Activated naive CD4-positive, alpha-beta T cell treated with anti-CD3 and anti-CD28 coated beads, Interleukin-2, amount 10 ng/mL, durations not matched to agents 7 days and 5 days (primary cell): ENCODE data around the gene SLC23A1.

Experiments used
- CTCF ChIA-PET: fragments of 350-600 bp; sonication (Branson Sonifier 250); formaldehyde crosslinking; loops from one replicate; lab custom pipeline; 2021; ENCODE audit warnings: antibody characterized with exemption; lab: Charles Lee
- DNase-seq: peaks from one replicate; pipeline ENCODE4 v3.0.0-alpha.2; 2020
- H3K27ac Mint-ChIP-seq: one replicate; pipeline ENCODE4 v1.8.0; 2021; ENCODE audit warnings: mild to moderate bottlenecking, moderate library complexity, mixed read lengths
- H3K27me3 Mint-ChIP-seq: one replicate; pipeline ENCODE4 v1.8.0; 2021; ENCODE audit warnings: mild to moderate bottlenecking, mixed read lengths
- H3K36me3 Mint-ChIP-seq: one replicate; pipeline ENCODE4 v1.8.0; 2021; ENCODE audit warnings: mixed read lengths
- H3K4me1 Mint-ChIP-seq: one replicate; pipeline ENCODE4 v1.8.0; 2021; ENCODE audit warnings: mixed read lengths
- H3K4me3 Mint-ChIP-seq: one replicate; pipeline ENCODE4 v1.8.0; 2021; ENCODE audit warnings: mild to moderate bottlenecking, moderate library complexity, mixed read lengths
- H3K9me3 Mint-ChIP-seq: one replicate; pipeline ENCODE4 v1.8.0; 2021; ENCODE audit warnings: mixed read lengths

SLC23A1 gene

GRCh38 chr5:139381837-139382761, 998 bp downstream of the SLC23A1 start:
- DNase-seq, result no peak
- CTCF ChIA-PET, result no interaction called here
- Mint-ChIP-seq H3K27me3 (no peaks in the 10 kb centered on the region), H3K4me1 (peaks cover 37% of the 10 kb centered on the region), H3K4me3 (no peak overlapping the region), H3K36me3 (no peaks in the 10 kb centered on the region), H3K9me3 (no peaks in the 10 kb centered on the region), H3K27ac (no peak overlapping the region)

- Mint-ChIP-seq H3K4me1 (peaks cover 22% of the 10 kb centered on the region), H3K9me3 (no peaks in the 10 kb centered on the region), H3K4me3 (no peak overlapping the region), H3K36me3 (peaks cover 1% of the 10 kb centered on the region), H3K27ac (no peak overlapping the region), H3K27me3 (no peaks in the 10 kb centered on the region)
- no peak for DNase-seq
- CTCF ChIA-PET, result no interaction called here
Observed at GRCh38 chr5:139379626-139380449, 3.3 kb downstream of the SLC23A1 start.

DNA sequence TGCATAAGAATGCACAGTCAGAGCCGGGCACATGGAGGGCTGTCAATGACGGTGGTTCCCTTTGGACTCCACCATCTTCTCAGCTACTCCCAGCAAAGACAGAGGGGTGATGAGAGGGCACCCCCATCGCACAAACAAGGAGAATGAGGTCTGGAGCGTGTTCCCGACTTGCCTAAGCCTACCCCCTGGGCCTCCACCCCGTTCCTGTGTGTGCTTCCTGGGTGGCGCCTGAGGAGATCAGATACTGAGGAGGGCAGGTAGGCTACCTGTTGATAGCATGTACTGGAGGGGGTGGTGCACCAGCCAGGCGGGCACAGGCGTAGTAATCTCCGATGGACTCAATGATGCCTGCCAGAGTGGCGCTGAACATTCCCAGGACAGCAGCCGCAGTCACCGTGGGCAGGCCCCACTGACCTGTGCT, 4.1 kb downstream of the SLC23A1 start:
- peaks cover 15% of the 10 kb centered on the region for H3K4me1 Mint-ChIP-seq
- CTCF ChIA-PET, result interaction anchor here (1.3 kb wide), 1 partner anchor 10 kb away, joined by 3 read pairs; no protein-coding TSS in a partner anchor
- H3K27ac Mint-ChIP-seq, result no peak overlapping the region
- H3K27me3 Mint-ChIP-seq, result no peaks in the 10 kb centered on the region
- H3K4me3 Mint-ChIP-seq, result no peak overlapping the region
- no peaks in the 10 kb centered on the region for H3K9me3 Mint-ChIP-seq
- no peak for DNase-seq
- H3K36me3 Mint-ChIP-seq, result peaks cover 3% of the 10 kb centered on the region

GRCh38 chr5:139378101-139378825, 4.8 kb downstream of the SLC23A1 start:
- Mint-ChIP-seq H3K4me1 (peaks cover 8% of the 10 kb centered on the region), H3K4me3 (no peak overlapping the region), H3K27ac (no peak overlapping the region), H3K27me3 (no peaks in the 10 kb centered on the region), H3K9me3 (no peaks in the 10 kb centered on the region), H3K36me3 (peaks cover 7% of the 10 kb centered on the region)
- no peak for DNase-seq
- CTCF ChIA-PET, result interaction anchor here (1.3 kb wide), 1 partner anchor 9 kb away, joined by 3 read pairs; no protein-coding TSS in a partner anchor

- peaks cover 9% of the 10 kb centered on the region for H3K36me3 Mint-ChIP-seq
- H3K9me3 Mint-ChIP-seq, result no peaks in the 10 kb centered on the region
- no peak for DNase-seq
Observed at GRCh38 chr5:139377226-139377625, 5.9 kb downstream of the SLC23A1 start.

GRCh38 chr5:139376364-139376763, 6.7 kb downstream of the SLC23A1 start:
- H3K4me1 Mint-ChIP-seq, result peaks cover 16% of the 10 kb centered on the region
- H3K9me3 Mint-ChIP-seq, result no peaks in the 10 kb centered on the region
- H3K27me3 Mint-ChIP-seq, result no peaks in the 10 kb centered on the region
- H3K4me3 Mint-ChIP-seq, result no peak overlapping the region
- no peak for DNase-seq
- no peak overlapping the region for H3K27ac Mint-ChIP-seq
- H3K36me3 Mint-ChIP-seq, result peaks cover 14% of the 10 kb centered on the region
- CTCF ChIA-PET, result no interaction called here

More at GRCh38 chr5:139377226-139377625, 5.9 kb downstream of the SLC23A1 start:
- H3K4me3 Mint-ChIP-seq, result no peak overlapping the region
- peaks cover 8% of the 10 kb centered on the region for H3K4me1 Mint-ChIP-seq
- H3K27ac Mint-ChIP-seq, result no peak overlapping the region
- CTCF ChIA-PET, result no interaction called here
- no peaks in the 10 kb centered on the region for H3K27me3 Mint-ChIP-seq

DNA sequence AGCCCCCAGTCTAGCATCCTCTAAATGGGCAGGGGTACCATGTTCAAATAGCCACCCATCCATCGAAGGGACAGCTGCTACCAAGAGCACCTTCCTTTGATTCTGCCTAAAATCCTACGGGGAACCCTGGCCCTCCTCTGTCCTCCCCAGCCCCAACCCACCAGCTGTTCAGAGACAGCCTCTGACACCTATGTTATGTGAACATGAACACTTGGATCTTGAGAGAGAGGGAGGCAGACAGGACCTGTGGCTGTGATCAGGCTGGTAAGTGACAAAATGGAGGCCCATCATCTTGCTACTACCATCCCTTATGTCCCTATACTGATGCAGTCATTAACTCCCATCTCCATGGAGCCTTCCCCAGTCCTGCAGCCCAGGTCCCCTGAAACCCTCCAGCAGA, 8.2 kb downstream of the SLC23A1 start:
- H3K4me1 Mint-ChIP-seq, result peaks cover 20% of the 10 kb centered on the region
- H3K9me3 Mint-ChIP-seq, result no peaks in the 10 kb centered on the region
- H3K36me3 Mint-ChIP-seq, result peaks cover 14% of the 10 kb centered on the region
- no peak overlapping the region for H3K27ac Mint-ChIP-seq
- no peak for DNase-seq
- H3K27me3 Mint-ChIP-seq, result no peaks in the 10 kb centered on the region
- H3K4me3 Mint-ChIP-seq, result no peak overlapping the region
- CTCF ChIA-PET, result interaction anchor here (0.8 to 1.0 kb wide), 2 partner anchors 13 to 33 kb away, joined by 3 read pairs; no protein-coding TSS in a partner anchor

- Mint-ChIP-seq H3K36me3 (peaks cover 23% of the 10 kb centered on the region), H3K4me1 (peaks cover 13% of the 10 kb centered on the region), H3K27ac (peak overlapping the region; percentile 55), H3K27me3 (no peaks in the 10 kb centered on the region), H3K9me3 (no peaks in the 10 kb centered on the region), H3K4me3 (no peak overlapping the region)
- no peak for DNase-seq
- CTCF ChIA-PET, result no interaction called here
Observed at GRCh38 chr5:139371482-139372435, 11.3 kb downstream of the SLC23A1 start.

DNA sequence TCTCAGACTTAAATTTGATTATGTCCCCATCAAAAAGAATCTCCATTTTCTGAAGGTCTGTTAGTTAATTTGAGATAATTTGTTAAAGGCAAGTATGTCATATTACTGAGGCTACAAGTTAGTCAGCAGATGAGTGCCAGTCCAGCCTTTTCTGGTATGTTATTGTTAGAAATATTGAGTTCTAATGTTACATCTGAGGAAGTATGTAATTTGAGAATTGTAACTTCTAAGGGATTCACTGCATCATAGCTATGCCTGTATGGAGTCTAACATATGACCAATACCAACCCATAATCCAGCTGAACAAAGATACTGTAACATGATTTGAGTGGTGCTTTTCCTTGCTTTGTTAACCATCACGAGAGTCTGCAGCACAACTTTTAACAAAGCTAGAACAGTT, 13.9 kb downstream of the SLC23A1 start:
- DNase-seq, result no peak
- H3K27me3 Mint-ChIP-seq, result no peaks in the 10 kb centered on the region
- peaks cover 13% of the 10 kb centered on the region for H3K4me1 Mint-ChIP-seq
- CTCF ChIA-PET, result interaction anchor here (0.9 to 1.9 kb wide), 8 partner anchors 8 to 118 kb away, joined by 3 to 4 read pairs (median 3); no protein-coding TSS in a partner anchor
- no peak overlapping the region for H3K4me3 Mint-ChIP-seq
- H3K27ac Mint-ChIP-seq, result no peak overlapping the region
- peaks cover 35% of the 10 kb centered on the region for H3K36me3 Mint-ChIP-seq
- H3K9me3 Mint-ChIP-seq, result no peaks in the 10 kb centered on the region

DNA sequence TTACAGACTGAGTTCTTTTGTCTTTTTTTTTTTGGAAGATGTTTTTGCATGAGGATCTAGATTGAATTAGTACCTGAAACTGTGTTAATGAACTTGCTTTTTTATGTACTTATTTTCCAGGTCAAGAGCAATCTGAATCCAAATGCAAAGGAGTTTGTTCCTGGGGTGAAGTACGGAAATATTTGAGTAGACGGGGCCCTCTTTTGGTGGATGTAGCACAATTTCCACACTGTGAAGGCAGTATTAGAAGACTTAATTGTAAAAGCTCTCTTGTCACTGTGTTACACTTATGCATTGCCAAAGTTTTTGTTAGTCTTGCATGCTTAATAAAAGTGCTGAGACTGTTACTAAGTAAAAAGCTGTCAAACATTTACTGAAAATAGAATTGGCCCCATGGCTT, 14.5 kb downstream of the SLC23A1 start:
- peaks cover 13% of the 10 kb centered on the region for H3K4me1 Mint-ChIP-seq
- CTCF ChIA-PET, result interaction anchor here (0.9 to 1.9 kb wide), 6 partner anchors 12 to 118 kb away, joined by 3 to 4 read pairs (median 4); no protein-coding TSS in a partner anchor
- no peak overlapping the region for H3K27ac Mint-ChIP-seq
- no peaks in the 10 kb centered on the region for H3K9me3 Mint-ChIP-seq
- H3K27me3 Mint-ChIP-seq, result no peaks in the 10 kb centered on the region
- no peak for DNase-seq
- peaks cover 41% of the 10 kb centered on the region for H3K36me3 Mint-ChIP-seq
- no peak overlapping the region for H3K4me3 Mint-ChIP-seq

GRCh38 chr5:139364466-139364865, 18.6 kb downstream of the SLC23A1 start:
- CTCF ChIA-PET, result interaction anchor here (0.5 to 1.3 kb wide), 2 partner anchors 29 to 76 kb away, joined by 3 to 4 read pairs; no protein-coding TSS in a partner anchor
- no peaks in the 10 kb centered on the region for H3K9me3 Mint-ChIP-seq
- H3K36me3 Mint-ChIP-seq, result peaks cover 35% of the 10 kb centered on the region
- DNase-seq, result no peak
- no peak overlapping the region for H3K27ac Mint-ChIP-seq
- H3K4me1 Mint-ChIP-seq, result no peaks in the 10 kb centered on the region
- no peak overlapping the region for H3K4me3 Mint-ChIP-seq
- no peaks in the 10 kb centered on the region for H3K27me3 Mint-ChIP-seq

- H3K36me3 Mint-ChIP-seq, result peaks cover 33% of the 10 kb centered on the region
- CTCF ChIA-PET, result interaction anchor here (0.5 to 1.3 kb wide), 2 partner anchors 28 to 75 kb away, joined by 3 to 4 read pairs; no protein-coding TSS in a partner anchor
Observed at GRCh38 chr5:139363937-139364336, 19.2 kb downstream of the SLC23A1 start.

More at GRCh38 chr5:139363937-139364336, 19.2 kb downstream of the SLC23A1 start:
- Mint-ChIP-seq H3K27me3 (no peaks in the 10 kb centered on the region), H3K4me3 (no peak overlapping the region), H3K27ac (no peak overlapping the region), H3K4me1 (no peaks in the 10 kb centered on the region), H3K9me3 (no peaks in the 10 kb centered on the region)
- DNase-seq, result no peak
